HG02852 (cell line): ENCODE results near the gene GZMM.

Source experiments
- ATAC-seq: cut with Tn5 transposase; IDR thresholded peaks from one replicate; pipeline ENCODE4 v1.9.1; 2021; ENCODE audit warnings: mild to moderate bottlenecking, moderate library complexity; ENCODE audit not compliant: unreplicated experiment

The GZMM gene

GRCh38 chr19:594265-594870 is 50.5 kb downstream of the GZMM start:
- no peak for ATAC-seq

GRCh38 chr19:595326-596262 is 51.7 kb downstream of the GZMM start:
- ATAC-seq = no peak

- no peak for ATAC-seq
Measured at GRCh38 chr19:596263-596655, 52.4 kb downstream of the GZMM start.

- no peak for ATAC-seq
Measured at GRCh38 chr19:597406-598315, 53.8 kb downstream of the GZMM start.
